Fibroblast of lung (primary cell): ENCODE results near the gene GFER.

Experiments used
- CTCF ChIP-seq, 2 donors: IDR thresholded peaks in 1 of 2; conservative IDR thresholded peaks in 1 of 2; 1 replicate in 1 of 2; 2 replicates in 1 of 2; pipeline ENCODE4 v1.5.1; 2011 to 2012; ENCODE audit warnings: low read length in 2 of 2, control low read depth in 1 of 2, inconsistent platforms in 1 of 2, low read depth in 1 of 2, mild to moderate bottlenecking in 1 of 2
- EZH2 ChIP-seq: IDR thresholded peaks from 2 replicates; pipeline ENCODE4 v1.5.1; 2012; ENCODE audit warnings: low read length, control low read depth, mild to moderate bottlenecking; ENCODE audit errors: missing control alignments

- TF ChIP-seq CTCF (conservative IDR thresholded peaks at IDR 0.05 in 1 of 2, IDR thresholded peaks at IDR 0.05 in 1 of 2; ENCODE audit: low read depth in 1 of 2, low read length in 2 of 2) (no peak), EZH2 (no peak)
These were observed 24.1 kb downstream of the GFER start for GRCh38 chr16:2008009-2008526.
